GM23338 (cell line): ENCODE data around the gene GAGE12J. TPM values are rescaled to one million over a fixed set of nuclear protein-coding genes. Genes with fewer than 3 reads are reported as not detected.
"Not testable (repeated sequence)": the region's sequence is repeated elsewhere in the genome, so short reads cannot be mapped to it uniquely, and the experiment has no call there.

Experiments
- ATAC-seq: fragments of 200-7000 bp; cut with Tn5 transposase; 3 replicates; pipeline ENCODE4 v1.9.1; 2020
- DNase-seq: peaks from one replicate; pipeline ENCODE4 v3.0.0-alpha.2; 2015; ENCODE audit warnings: low spot score
- H2AFZ ChIP-seq: fragments of 200-600 bp; sonication (generic); 2 replicates; pipeline ENCODE4 v1.8.0; 2016; ENCODE audit warnings: antibody characterized with exemption, mild to moderate bottlenecking, moderate library complexity
- H3F3A ChIP-seq: fragments of 200-600 bp; sonication (generic); replicated peaks from 2 replicates; pipeline ENCODE4 v1.8.0; 2017; ENCODE audit warnings: antibody characterized with exemption, mixed run types, low read depth
- H3K27ac ChIP-seq: fragments of 200-600 bp; sonication (generic); 2 replicates; pipeline ENCODE4 v1.6.1; 2016; ENCODE audit warnings: low read depth
- H3K27me3 ChIP-seq: fragments of 200-600 bp; sonication (generic); 2 replicates; pipeline ENCODE4 v1.8.0; 2016; ENCODE audit warnings: mild to moderate bottlenecking, mixed run types, moderate library complexity; ENCODE audit not compliant: insufficient read depth
- H3K36me3 ChIP-seq: fragments of 200-600 bp; sonication (generic); 2 replicates; pipeline ENCODE4 v1.8.0; 2016; ENCODE audit warnings: mild to moderate bottlenecking; ENCODE audit not compliant: insufficient read depth
- H3K4me1 ChIP-seq: fragments of 200-600 bp; sonication (generic); 2 replicates; pipeline ENCODE4 v1.8.0; 2016; ENCODE audit warnings: mild to moderate bottlenecking, moderate library complexity; ENCODE audit not compliant: insufficient read depth
- H3K4me2 ChIP-seq: fragments of 200-600 bp; sonication (generic); 2 replicates; pipeline ENCODE4 v1.7.1; 2017; ENCODE audit warnings: mixed run types
- H3K4me3 ChIP-seq: fragments of 200-600 bp; sonication (generic); 2 replicates; pipeline ENCODE4 v1.6.1; 2016; ENCODE audit warnings: mixed run types
- H3K79me2 ChIP-seq: fragments of 200-600 bp; sonication (generic); replicated peaks from 2 replicates; pipeline ENCODE4 v1.8.0; 2017; ENCODE audit warnings: mild to moderate bottlenecking; ENCODE audit not compliant: insufficient read depth
- H3K9me2 ChIP-seq: fragments of 200-600 bp; sonication (generic); 2 replicates; pipeline ENCODE4 v1.8.0; 2017; ENCODE audit not compliant: insufficient read depth
- H4K20me1 ChIP-seq: fragments of 200-600 bp; sonication (generic); replicated peaks from 2 replicates; pipeline ENCODE4 v1.8.0; 2017; ENCODE audit warnings: mild to moderate bottlenecking; ENCODE audit not compliant: insufficient read depth
- H3K27ac Mint-ChIP-seq: 2 replicates; pipeline ENCODE4 v1.8.0; 2020; ENCODE audit warnings: inconsistent platforms, mild to moderate bottlenecking, moderate library complexity, mixed read lengths
- H3K27me3 Mint-ChIP-seq: 3 replicates; pipeline ENCODE4 v1.8.0; 2022; ENCODE audit warnings: low read depth, mild to moderate bottlenecking, moderate library complexity, mixed read lengths, inconsistent platforms; ENCODE audit not compliant: insufficient read depth, poor library complexity
- H3K36me3 Mint-ChIP-seq: 3 replicates; pipeline ENCODE4 v1.8.0; 2021; ENCODE audit warnings: low read depth, mild to moderate bottlenecking, inconsistent platforms, moderate library complexity, mixed read lengths
- H3K4me1 Mint-ChIP-seq: 3 replicates; pipeline ENCODE4 v1.8.0; 2020; ENCODE audit warnings: mild to moderate bottlenecking, inconsistent platforms, mixed read lengths
- H3K4me3 Mint-ChIP-seq: 3 replicates; pipeline ENCODE4 v1.8.0; 2021; ENCODE audit warnings: moderate library complexity, mild to moderate bottlenecking, inconsistent platforms, mixed read lengths
- H3K9me3 Mint-ChIP-seq: 3 replicates; pipeline ENCODE4 v1.8.0; 2020; ENCODE audit warnings: moderate library complexity, mild to moderate bottlenecking, inconsistent platforms, mixed read lengths
- CREB1 ChIP-seq: fragments of 250-450 bp; sonication (Bioruptor Pico); IDR thresholded peaks from 2 replicates; pipeline ENCODE4 v1.5.0; 2020; ENCODE audit warnings: low read depth, mild to moderate bottlenecking, moderate library complexity
- EZH2phosphoT487 ChIP-seq: fragments of 200-600 bp; sonication (generic); IDR thresholded peaks from one replicate; pipeline ENCODE4 v1.8.1; 2018; ENCODE audit warnings: antibody characterized with exemption; ENCODE audit not compliant: unreplicated experiment
- NANOG ChIP-seq: IDR thresholded peaks from 2 replicates; pipeline ENCODE4 v1.6.1; 2016; ENCODE audit warnings: antibody characterized with exemption, borderline replicate concordance
- polyA plus RNA-seq: library from polyadenylated mRNA; unstranded; fragments of >200 nt; fragmentation: Nextera tagmentation; extraction: Ambion mirVana; gene quantifications from 2 replicates; pipeline ENCODE4 v1.2.1, GENCODE V29; 2016
- total RNA-seq: library from RNA; depleted of rRNA; stranded (reverse); fragments of >200 nt; shearing (Covaris generic); gene quantifications from 2 replicates; pipeline ENCODE4 v1.2.3, GENCODE V29; 2014
- TF ChIP-seq, protein P1 (sequence below): fragments of 250-450 bp; sonication (Bioruptor Pico); IDR thresholded peaks from 2 replicates; pipeline ENCODE4 v1.5.0; 2020; ENCODE audit warnings: mild to moderate bottlenecking, moderate library complexity
- TF ChIP-seq, protein P2 (sequence below): IDR thresholded peaks from one replicate; pipeline ENCODE4 v1.6.1; 2018; ENCODE audit warnings: antibody characterized with exemption; ENCODE audit not compliant: unreplicated experiment
- TF ChIP-seq, protein P3 (sequence below): IDR thresholded peaks from 2 replicates; pipeline ENCODE4 v1.6.1; 2016; ENCODE audit warnings: antibody characterized with exemption
- TF ChIP-seq, protein P4 (sequence below), 2 experiments: fragments of 200-600 bp in 1 of 2; sonication (generic) in 1 of 2; conservative IDR thresholded peaks; 2 replicates each; pipeline versions ENCODE4 v1.5.1 to v1.6.1; 2016 to 2017; ENCODE audit warnings: antibody characterized with exemption in 2 of 2, low read depth in 2 of 2, mild to moderate bottlenecking in 2 of 2, moderate library complexity in 1 of 2

Gene GAGE12J
- total and polyA plus RNA-seq, 2 experiments from 2014 or later, result not detected

DNA sequence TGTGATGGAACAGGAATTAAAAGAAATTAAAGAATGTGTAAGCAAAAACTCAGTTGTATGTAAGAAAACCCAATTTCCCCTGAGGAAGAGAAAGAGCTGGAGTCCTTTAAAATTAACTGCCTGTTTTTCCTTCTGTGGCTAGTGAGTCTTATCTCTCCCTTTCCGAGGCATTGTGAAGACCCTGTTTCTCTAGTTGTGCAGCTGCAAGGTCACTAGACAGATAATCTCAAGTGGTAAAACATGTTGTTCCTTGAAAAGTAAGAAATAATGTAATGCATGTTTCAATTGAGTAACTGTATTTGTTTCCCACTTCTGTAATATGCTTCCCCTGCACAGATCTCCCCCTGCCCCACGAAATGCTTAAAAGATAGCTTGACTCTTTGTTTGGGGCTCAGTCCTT is 14.1 kb upstream of the GAGE12J start:
- H4K20me1 ChIP-seq, H3K4me2 ChIP-seq: not testable (repeated sequence)
- peaks cover 13% of the 10 kb centered on the region; the same call in 1 of the 3 replicates for H3K9me3 Mint-ChIP-seq

DNA sequence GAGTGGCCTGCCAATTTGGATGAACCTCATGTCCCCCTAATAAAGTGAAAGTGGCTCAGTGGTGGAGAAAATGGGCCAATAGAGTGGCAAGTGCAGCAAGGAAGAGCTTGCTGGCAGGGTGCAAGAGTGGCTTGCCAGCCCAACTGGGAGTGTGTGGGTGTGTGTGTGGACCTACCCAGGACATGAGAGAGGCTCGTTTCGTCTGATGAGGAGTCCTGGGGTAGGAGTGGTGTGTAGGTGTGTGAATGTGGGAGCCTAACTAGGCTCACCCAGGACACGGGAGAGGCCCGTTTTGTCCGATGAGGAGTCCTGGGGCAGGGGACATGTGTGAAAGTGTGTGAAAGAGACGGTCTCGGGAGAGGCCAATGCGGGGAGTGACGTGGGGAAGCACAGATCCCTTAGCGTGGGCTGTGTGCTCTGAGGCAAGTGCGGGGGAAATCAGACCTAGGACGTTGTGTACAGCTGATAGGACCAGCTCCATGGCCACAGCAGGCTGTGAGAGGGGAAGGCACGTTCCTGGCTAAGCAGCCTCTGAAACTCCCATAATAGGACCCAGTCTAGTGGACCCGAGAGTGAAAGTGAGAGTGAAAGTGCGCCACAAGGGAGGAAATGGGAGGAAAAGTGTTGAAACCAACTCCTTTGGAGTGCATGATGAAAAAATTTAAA is 13.1 kb upstream of the GAGE12J start:
- Histone ChIP-seq H3F3A (0 out of 2 replicates have a peak, but pooled peaks cover 3% of the 10 kb centered on the region), H3K79me2 (no peaks in the 10 kb centered on the region), H3K4me2 (peak overlapping the region; percentile 69), H3K4me1 (peaks cover 12% of the 10 kb centered on the region), H2AFZ (no peak overlapping the region), H3K4me3 (peak overlapping the region; percentile 44), H3K27me3 (no peaks in the 10 kb centered on the region), H3K36me3 (no peaks in the 10 kb centered on the region), H3K9me2 (no peaks in the 10 kb centered on the region), H3K27ac (peak overlapping the region; percentile 52), H4K20me1 (no peaks in the 10 kb centered on the region)
- ATAC-seq (peak; percentile 11; the same call in 1 of the 3 replicates), DNase-seq (no peak)
- H3K4me3 Mint-ChIP-seq, result peak overlapping the region; percentile 61
- TF ChIP-seq, protein P1, sequence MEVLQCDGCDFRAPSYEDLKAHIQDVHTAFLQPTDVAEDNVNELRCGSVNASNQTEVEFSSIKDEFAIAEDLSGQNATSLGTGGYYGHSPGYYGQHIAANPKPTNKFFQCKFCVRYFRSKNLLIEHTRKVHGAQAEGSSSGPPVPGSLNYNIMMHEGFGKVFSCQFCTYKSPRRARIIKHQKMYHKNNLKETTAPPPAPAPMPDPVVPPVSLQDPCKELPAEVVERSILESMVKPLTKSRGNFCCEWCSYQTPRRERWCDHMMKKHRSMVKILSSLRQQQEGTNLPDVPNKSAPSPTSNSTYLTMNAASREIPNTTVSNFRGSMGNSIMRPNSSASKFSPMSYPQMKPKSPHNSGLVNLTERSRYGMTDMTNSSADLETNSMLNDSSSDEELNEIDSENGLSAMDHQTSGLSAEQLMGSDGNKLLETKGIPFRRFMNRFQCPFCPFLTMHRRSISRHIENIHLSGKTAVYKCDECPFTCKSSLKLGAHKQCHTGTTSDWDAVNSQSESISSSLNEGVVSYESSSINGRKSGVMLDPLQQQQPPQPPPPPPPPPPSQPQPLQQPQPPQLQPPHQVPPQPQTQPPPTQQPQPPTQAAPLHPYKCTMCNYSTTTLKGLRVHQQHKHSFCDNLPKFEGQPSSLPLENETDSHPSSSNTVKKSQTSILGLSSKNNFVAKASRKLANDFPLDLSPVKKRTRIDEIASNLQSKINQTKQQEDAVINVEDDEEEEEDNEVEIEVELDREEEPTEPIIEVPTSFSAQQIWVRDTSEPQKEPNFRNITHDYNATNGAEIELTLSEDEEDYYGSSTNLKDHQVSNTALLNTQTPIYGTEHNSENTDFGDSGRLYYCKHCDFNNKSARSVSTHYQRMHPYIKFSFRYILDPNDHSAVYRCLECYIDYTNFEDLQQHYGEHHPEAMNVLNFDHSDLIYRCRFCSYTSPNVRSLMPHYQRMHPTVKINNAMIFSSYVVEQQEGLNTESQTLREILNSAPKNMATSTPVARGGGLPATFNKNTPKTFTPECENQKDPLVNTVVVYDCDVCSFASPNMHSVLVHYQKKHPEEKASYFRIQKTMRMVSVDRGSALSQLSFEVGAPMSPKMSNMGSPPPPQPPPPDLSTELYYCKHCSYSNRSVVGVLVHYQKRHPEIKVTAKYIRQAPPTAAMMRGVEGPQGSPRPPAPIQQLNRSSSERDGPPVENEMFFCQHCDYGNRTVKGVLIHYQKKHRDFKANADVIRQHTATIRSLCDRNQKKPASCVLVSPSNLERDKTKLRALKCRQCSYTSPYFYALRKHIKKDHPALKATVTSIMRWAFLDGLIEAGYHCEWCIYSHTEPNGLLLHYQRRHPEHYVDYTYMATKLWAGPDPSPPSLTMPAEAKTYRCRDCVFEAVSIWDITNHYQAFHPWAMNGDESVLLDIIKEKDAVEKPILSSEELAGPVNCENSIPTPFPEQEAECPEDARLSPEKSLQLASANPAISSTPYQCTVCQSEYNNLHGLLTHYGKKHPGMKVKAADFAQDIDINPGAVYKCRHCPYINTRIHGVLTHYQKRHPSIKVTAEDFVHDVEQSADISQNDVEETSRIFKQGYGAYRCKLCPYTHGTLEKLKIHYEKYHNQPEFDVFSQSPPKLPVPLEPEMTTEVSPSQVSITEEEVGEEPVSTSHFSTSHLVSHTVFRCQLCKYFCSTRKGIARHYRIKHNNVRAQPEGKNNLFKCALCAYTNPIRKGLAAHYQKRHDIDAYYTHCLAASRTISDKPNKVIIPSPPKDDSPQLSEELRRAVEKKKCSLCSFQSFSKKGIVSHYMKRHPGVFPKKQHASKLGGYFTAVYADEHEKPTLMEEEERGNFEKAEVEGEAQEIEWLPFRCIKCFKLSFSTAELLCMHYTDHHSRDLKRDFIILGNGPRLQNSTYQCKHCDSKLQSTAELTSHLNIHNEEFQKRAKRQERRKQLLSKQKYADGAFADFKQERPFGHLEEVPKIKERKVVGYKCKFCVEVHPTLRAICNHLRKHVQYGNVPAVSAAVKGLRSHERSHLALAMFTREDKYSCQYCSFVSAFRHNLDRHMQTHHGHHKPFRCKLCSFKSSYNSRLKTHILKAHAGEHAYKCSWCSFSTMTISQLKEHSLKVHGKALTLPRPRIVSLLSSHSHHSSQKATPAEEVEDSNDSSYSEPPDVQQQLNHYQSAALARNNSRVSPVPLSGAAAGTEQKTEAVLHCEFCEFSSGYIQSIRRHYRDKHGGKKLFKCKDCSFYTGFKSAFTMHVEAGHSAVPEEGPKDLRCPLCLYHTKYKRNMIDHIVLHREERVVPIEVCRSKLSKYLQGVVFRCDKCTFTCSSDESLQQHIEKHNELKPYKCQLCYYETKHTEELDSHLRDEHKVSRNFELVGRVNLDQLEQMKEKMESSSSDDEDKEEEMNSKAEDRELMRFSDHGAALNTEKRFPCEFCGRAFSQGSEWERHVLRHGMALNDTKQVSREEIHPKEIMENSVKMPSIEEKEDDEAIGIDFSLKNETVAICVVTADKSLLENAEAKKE, result no peak
- no peak for TF ChIP-seq CREB1
- TF ChIP-seq NANOG, result no peak
- TF ChIP-seq, protein P2, sequence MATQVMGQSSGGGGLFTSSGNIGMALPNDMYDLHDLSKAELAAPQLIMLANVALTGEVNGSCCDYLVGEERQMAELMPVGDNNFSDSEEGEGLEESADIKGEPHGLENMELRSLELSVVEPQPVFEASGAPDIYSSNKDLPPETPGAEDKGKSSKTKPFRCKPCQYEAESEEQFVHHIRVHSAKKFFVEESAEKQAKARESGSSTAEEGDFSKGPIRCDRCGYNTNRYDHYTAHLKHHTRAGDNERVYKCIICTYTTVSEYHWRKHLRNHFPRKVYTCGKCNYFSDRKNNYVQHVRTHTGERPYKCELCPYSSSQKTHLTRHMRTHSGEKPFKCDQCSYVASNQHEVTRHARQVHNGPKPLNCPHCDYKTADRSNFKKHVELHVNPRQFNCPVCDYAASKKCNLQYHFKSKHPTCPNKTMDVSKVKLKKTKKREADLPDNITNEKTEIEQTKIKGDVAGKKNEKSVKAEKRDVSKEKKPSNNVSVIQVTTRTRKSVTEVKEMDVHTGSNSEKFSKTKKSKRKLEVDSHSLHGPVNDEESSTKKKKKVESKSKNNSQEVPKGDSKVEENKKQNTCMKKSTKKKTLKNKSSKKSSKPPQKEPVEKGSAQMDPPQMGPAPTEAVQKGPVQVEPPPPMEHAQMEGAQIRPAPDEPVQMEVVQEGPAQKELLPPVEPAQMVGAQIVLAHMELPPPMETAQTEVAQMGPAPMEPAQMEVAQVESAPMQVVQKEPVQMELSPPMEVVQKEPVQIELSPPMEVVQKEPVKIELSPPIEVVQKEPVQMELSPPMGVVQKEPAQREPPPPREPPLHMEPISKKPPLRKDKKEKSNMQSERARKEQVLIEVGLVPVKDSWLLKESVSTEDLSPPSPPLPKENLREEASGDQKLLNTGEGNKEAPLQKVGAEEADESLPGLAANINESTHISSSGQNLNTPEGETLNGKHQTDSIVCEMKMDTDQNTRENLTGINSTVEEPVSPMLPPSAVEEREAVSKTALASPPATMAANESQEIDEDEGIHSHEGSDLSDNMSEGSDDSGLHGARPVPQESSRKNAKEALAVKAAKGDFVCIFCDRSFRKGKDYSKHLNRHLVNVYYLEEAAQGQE, result no peak
- TF ChIP-seq, protein P3, sequence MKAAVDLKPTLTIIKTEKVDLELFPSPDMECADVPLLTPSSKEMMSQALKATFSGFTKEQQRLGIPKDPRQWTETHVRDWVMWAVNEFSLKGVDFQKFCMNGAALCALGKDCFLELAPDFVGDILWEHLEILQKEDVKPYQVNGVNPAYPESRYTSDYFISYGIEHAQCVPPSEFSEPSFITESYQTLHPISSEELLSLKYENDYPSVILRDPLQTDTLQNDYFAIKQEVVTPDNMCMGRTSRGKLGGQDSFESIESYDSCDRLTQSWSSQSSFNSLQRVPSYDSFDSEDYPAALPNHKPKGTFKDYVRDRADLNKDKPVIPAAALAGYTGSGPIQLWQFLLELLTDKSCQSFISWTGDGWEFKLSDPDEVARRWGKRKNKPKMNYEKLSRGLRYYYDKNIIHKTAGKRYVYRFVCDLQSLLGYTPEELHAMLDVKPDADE, result no peak
- TF ChIP-seq EZH2phosphoT487, result no peak
- TF ChIP-seq, protein P4, sequence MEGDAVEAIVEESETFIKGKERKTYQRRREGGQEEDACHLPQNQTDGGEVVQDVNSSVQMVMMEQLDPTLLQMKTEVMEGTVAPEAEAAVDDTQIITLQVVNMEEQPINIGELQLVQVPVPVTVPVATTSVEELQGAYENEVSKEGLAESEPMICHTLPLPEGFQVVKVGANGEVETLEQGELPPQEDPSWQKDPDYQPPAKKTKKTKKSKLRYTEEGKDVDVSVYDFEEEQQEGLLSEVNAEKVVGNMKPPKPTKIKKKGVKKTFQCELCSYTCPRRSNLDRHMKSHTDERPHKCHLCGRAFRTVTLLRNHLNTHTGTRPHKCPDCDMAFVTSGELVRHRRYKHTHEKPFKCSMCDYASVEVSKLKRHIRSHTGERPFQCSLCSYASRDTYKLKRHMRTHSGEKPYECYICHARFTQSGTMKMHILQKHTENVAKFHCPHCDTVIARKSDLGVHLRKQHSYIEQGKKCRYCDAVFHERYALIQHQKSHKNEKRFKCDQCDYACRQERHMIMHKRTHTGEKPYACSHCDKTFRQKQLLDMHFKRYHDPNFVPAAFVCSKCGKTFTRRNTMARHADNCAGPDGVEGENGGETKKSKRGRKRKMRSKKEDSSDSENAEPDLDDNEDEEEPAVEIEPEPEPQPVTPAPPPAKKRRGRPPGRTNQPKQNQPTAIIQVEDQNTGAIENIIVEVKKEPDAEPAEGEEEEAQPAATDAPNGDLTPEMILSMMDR (conservative IDR thresholded peaks at IDR 0.05; ENCODE audit: low read depth in 2 of 2), result no peak
- peaks cover 13% of the 10 kb centered on the region; the same call in 1 of the 3 replicates for H3K9me3 Mint-ChIP-seq
- H3K36me3 Mint-ChIP-seq, result 0 out of 3 replicates have a peak, but pooled peaks cover 10% of the 10 kb centered on the region
- peaks cover 8% of the 10 kb centered on the region for H3K27me3 Mint-ChIP-seq
- peaks cover 39% of the 10 kb centered on the region for H3K4me1 Mint-ChIP-seq
- H3K27ac Mint-ChIP-seq, result peak overlapping the region; percentile 96

More for the DNA sequence above, 14.1 kb upstream of the GAGE12J start:
- H3K27me3 Mint-ChIP-seq, DNase-seq, H3K79me2 ChIP-seq, H3K36me3 Mint-ChIP-seq, H3F3A ChIP-seq, H3K27ac ChIP-seq, H3K4me3 Mint-ChIP-seq, H2AFZ ChIP-seq, ATAC-seq, H3K9me2 ChIP-seq, H3K4me3 ChIP-seq, H3K36me3 ChIP-seq, H3K27me3 ChIP-seq, H3K27ac Mint-ChIP-seq: not testable (repeated sequence)
- peaks cover 12% of the 10 kb centered on the region for H3K4me1 ChIP-seq
- H3K4me1 Mint-ChIP-seq, result peaks cover 39% of the 10 kb centered on the region
